ENCODE results near the gene FGF11.

Gene FGF11

DNA sequence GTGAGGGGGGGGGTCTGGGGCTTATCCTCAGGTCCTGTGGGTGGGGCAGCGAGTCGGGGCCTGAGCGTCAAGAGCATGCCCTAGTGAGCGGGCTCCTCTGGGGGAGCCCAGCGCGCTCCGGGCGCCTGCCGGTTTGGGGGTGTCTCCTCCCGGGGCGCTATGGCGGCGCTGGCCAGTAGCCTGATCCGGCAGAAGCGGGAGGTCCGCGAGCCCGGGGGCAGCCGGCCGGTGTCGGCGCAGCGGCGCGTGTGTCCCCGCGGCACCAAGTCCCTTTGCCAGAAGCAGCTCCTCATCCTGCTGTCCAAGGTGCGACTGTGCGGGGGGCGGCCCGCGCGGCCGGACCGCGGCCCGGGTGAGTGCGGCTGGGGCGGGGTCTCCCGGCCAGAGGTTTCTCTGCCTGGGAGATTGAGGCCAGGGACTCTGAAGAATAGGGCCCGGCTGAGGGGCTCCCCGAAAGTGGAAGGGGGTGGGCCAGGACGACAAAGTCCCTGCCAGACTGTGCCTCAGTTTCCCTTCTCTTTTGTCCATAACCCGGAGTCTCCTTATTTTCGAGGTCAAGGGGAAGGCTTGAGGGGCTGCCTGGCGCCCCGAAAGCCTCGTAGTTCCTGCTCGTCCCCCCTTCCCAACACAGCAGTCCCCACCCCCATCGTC lies at the start of gene FGF11:
Gene FGF11 (plus strand): TSS at position 51 of the 651 bp plus-strand sequence. CDS start 109 bp downstream, at position 160.
- DNase-seq: peak; percentile 75

GRCh38 chr17:7389924-7390910 lies 49.1 kb upstream of the FGF11 start:
- DNase-seq: no peak

- no peak for DNase-seq
Observed at GRCh38 chr17:7391307-7391706, 48.0 kb upstream of the FGF11 start.

- DNase-seq: peak; percentile 78
Observed at GRCh38 chr17:7392696-7393612, 46.4 kb upstream of the FGF11 start.

GRCh38 chr17:7393613-7394451 lies 45.5 kb upstream of the FGF11 start:
- peak; percentile 68 for DNase-seq

GRCh38 chr17:7394452-7395191 lies 44.7 kb upstream of the FGF11 start, which contains the start of gene PLSCR3:
TSS of gene PLSCR3 (minus strand) at chr17:7394525. CDS start at chr17:7394110, 415 bp downstream.
- peak; percentile 97 for DNase-seq

DNA sequence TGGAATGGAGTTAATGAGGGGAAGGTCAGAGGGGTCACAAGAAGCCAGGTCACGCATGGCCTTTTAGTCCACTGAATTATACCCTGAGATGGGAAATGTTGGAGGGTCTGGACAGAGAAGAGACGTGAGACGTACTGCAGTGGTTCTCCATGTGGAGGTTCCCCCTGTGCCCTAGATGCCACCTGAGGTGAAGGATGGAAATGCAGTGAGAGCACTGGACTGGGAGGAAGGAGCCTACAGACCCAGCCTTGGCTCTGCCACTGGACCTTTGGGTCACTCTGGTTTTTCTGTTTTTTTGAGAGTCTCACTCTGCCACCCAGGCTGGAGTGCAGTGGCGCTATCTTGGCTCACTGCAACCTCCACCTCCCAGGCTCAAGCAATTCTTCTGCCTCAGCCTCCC lies 43.2 kb upstream of the FGF11 start:
- peak; percentile 53 for DNase-seq

GRCh38 chr17:7398612-7399011 lies 40.7 kb upstream of the FGF11 start:
- no peak for DNase-seq

DNA sequence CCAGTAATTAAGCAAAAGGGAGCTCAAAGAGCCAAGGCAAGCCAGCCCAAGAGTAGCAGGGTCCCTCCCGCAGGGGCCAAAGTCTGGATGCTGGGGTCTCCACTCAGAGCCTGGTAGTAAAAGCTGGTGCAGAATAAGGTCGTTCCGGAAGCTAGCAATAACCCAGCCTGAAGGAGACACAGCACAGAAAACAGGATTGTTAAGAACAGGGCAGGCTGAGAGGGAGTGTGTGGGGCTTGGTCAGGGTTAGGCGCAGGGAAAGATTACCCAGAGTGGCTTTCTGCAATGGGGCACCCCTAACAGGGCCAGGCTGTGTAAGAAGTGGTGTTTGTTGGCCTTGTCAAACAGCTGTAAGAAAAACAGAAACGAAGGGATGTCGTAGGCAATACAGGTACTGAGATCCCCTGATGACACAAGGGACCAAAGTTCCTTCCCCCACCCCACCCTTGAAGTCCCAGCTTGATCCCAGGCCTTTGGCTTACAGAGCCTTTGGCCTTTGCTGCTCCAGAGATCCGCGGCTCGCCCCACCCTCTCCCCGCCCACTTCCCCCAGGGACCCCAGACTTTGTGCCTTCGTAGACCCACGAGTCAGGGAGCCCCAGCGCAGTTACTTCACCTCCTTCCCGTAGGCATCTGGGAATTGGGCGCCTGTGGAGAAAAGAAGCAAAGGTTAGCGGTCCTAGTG lies 36.1 kb upstream of the FGF11 start:
- DNase-seq: no peak

- DNase-seq: no peak
Observed at GRCh38 chr17:7403727-7403976, 35.7 kb upstream of the FGF11 start.

GRCh38 chr17:7403977-7404736 lies 35.2 kb upstream of the FGF11 start, which contains the start of gene TMEM256:
TSS of gene TMEM256 (minus strand) at chr17:7404097. CDS start at chr17:7404084, 13 bp downstream.
- peak; percentile 100 for DNase-seq

- peak; percentile 81 for DNase-seq
Observed at GRCh38 chr17:7404737-7405349, 34.5 kb upstream of the FGF11 start.

DNA sequence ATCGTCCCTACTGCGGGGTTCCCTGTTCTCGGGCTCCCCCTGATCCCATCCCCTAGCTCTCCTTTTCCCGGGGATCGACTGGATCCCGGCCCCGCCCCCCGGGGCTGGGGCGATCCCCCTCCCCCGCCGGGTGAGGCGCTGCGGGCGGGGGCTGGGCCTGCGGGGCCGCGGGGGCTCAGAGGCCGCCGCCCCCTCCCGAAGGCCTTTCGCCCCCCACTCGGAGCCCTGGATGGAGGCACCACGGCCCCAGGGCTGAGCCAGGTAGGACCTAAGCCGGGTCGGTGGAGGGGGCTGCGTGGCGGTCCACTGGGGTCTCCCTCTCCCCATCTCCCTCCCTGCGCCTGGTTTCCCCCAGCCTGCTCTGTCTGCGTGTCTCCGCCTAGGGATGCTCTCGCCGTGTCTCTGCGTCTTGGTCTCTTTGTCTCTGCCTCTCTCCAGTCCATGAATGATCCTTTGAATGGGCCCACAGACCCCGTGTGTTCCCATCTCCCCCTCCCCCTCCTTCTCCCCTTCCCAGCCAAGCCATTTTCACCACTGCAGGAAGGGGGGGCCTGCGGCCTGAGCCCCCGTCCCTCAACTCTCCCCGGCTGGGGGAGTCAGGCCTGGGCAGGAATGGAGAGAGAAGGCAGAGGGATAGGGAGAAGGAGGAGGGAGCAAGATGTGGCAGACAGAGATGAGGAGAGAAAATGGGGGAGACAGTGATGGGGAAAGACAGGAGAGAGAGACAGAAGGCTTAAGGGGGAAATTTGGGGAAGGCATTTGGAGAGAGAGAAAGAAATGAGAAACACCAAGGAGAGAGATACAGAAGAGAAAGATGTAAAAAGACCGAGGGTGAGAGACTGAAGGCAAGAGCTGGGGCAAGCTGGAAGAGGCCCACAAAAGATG lies 33.7 kb upstream of the FGF11 start:
- no peak for DNase-seq

GRCh38 chr17:7406235-7406825 lies 33.0 kb upstream of the FGF11 start:
- no peak for DNase-seq

- no peak for DNase-seq
Observed at GRCh38 chr17:7407082-7407481, 32.2 kb upstream of the FGF11 start.

DNA sequence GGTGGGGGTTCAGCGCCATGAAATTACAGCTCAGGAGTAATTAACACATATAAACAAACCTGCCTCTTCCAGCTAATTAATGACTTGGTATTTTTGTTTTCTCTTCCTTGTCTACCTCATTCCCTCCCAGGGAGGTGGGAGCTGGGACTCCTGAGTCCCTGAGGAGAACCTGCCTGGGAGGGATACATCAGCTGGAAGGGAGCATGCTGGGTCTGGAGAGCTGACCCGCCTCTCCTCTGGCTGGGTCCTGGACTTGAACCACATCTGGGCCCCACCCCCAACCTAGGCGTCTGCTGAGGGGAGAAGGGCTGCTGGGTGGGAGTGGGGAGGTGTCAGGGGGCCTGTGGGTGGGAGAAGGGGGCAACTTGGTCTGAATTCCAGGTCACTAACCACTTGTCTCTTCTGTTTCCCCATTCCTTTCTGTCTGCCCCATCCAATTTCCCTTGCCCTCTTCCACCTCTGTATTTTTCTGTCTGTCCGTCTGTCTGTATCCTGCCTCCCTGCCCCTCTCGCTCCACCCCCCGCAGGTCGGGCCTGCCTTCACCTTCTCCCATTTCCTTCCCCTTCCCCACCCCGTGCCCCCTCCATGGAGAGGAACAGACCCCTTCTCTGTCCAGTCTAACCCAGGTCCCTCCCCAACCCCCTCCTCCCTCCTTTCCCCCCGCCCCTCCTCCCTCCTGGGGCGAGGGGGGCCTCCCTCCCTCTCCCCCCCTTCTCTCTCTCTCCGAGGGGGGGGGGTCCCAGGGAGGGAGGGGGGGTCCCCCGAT lies 31.6 kb upstream of the FGF11 start, which contains the start of gene NLGN2:
Gene NLGN2 (plus strand): TSS at position 361 of the 767 bp plus-strand sequence. CDS start 411 bp downstream, outside the sequence.
- no peak for DNase-seq

GRCh38 chr17:7408252-7408727 lies 31.0 kb upstream of the FGF11 start:
- DNase-seq: no peak
